Right lobe of liver (tissue), 6 donors: Measurements from ENCODE around the gene LAMA1. TPM values are rescaled to one million over a fixed set of nuclear protein-coding genes. Genes with fewer than 3 reads are reported as not detected.

ENCODE experiments used
- ATAC-seq, 4 donors: fragments of 200-7000 bp; cut with Tn5 transposase; one replicate each; pipeline ENCODE4 v1.9.1; 2020; ENCODE audit warnings: mild to moderate bottlenecking in 4 of 4, moderate library complexity in 4 of 4
- DNase-seq, 3 donors: peaks; one replicate each; pipeline ENCODE4 v3.0.0-alpha.2; 2020
- H3K27ac ChIP-seq, 3 donors: fragments of 200-600 bp; one replicate each; pipeline ENCODE4 v1.8.0; 2022
- H3K27me3 ChIP-seq, 2 donors: fragments of 200-600 bp; one replicate each; pipeline ENCODE4 v1.8.0; 2022
- H3K36me3 ChIP-seq, 4 donors: fragments of 200-600 bp; sonication (generic) in 1 of 4; one replicate each; pipeline versions ENCODE4 v1.5.1 to v1.8.0; 2017 to 2022; ENCODE audit warnings: control low read depth in 1 of 4
- H3K4me1 ChIP-seq, 4 donors: fragments of 200-600 bp; sonication (generic) in 1 of 4; one replicate each; pipeline versions ENCODE4 v1.5.1 to v1.8.0; 2017 to 2022; ENCODE audit warnings: control low read depth in 1 of 4
- H3K4me3 ChIP-seq, 3 donors: fragments of 200-600 bp; one replicate each; pipeline ENCODE4 v1.8.0; 2022
- H3K9me3 ChIP-seq, 4 donors: fragments of 200-600 bp; sonication (generic) in 1 of 4; one replicate each; pipeline versions ENCODE4 v1.5.1 to v1.8.0; 2017 to 2022; ENCODE audit warnings: control low read depth in 1 of 4
- CTCF ChIP-seq, 4 donors: fragments of 200-600 bp in 3 of 4; fragments of 450-650 bp in 1 of 4; IDR thresholded peaks; one replicate each; pipeline versions ENCODE4 v1.5.1 to v1.8.0; 2016 to 2022; ENCODE audit warnings: antibody characterized with exemption in 4 of 4, mild to moderate bottlenecking in 2 of 4
- POLR2A ChIP-seq: fragments of 450-650 bp; IDR thresholded peaks from one replicate; pipeline ENCODE4 v1.6.1; 2017; ENCODE audit warnings: antibody characterized with exemption, mild to moderate bottlenecking
- WGBS: methylation state at CpG from one replicate; pipeline ENCODE4 v1.1.6; 2018; ENCODE audit warnings: low coverage, low lambda C conversion rate; ENCODE audit not compliant: insufficient coverage; ENCODE audit errors: missing lambda C conversion rate; 5-methylcytosine and 5-hydroxymethylcytosine counted together
- intact Hi-C, 2 donors: fragments of 100-400 bp; cut with DNase I; formaldehyde crosslinking; loops; one replicate each; pipeline versions ENCODE4 v1.11.2 to v1.14.1; 2022
- total RNA-seq, 6 experiments: library from RNA; depleted of rRNA in 2 of 6; stranded (reverse); fragments of >200 nt in 2 of 6; fragmentation: NEBNext Ultra II Directional in 3 of 6; extraction: Animal tissue kit (Norgen Biotek cat#: 25700) in 3 of 6; gene quantifications; one replicate each; pipeline versions ENCODE4 v1.1.0 to v1.2.4, GENCODE V29; 2016 to 2023
- donor health status: DM: no; HTN: yes; CAD: no.
- donor health status: DM: no; HTN: no; CAD: no.
- donor health status: DM: no; HTN: no; CAD: no.
- donor health status: DM: no; HTN: yes; CAD: no.
- donor health status: DM: no; HTN: yes; CAD: no.

LAMA1 gene
- total RNA-seq, 6 experiments from 2014 or later: 0.06 to 0.56 (median 0.29) TPM

DNA sequence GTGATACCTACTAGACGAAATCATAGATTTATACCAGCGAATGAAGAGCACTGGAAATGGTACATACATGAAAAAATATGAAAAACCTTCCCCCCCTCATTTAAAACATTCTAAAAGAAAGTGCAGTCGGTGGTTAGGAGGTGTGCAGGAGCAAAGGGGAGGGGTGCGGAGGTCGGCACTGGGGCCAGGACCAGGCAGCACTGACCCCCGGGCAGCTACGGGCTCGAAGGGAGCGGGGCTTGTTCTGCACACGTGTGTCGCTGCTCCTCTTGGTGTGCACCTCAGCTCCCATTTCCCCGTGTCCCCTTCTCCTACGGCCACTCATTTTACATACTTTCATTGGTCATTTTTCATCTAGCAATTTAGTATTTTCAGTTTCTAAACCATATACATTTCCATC, 89.0 kb downstream of the LAMA1 start:
- Histone ChIP-seq H3K36me3 (no peaks in the 10 kb centered on the region), H3K9me3 (no peaks in the 10 kb centered on the region), H3K27me3 (no peaks in the 10 kb centered on the region), H3K4me3 (no peak overlapping the region), H3K4me1 (no peaks in the 10 kb centered on the region), H3K27ac (no peak overlapping the region)
- DNase-seq (no peak), ATAC-seq (no peak)
- intact Hi-C loops: no loop called here
- 78% methylated on average over 13 of the region's 13 CpGs for WGBS
- TF ChIP-seq CTCF (IDR thresholded peaks at IDR 0.05): no peak
- no peak for TF ChIP-seq POLR2A

GRCh38 chr18:7025194-7025593, 92.4 kb downstream of the LAMA1 start:
- no peak for ATAC-seq
- DNase-seq: no peak
- Histone ChIP-seq H3K4me1 (no peaks in the 10 kb centered on the region), H3K27me3 (no peaks in the 10 kb centered on the region), H3K36me3 (no peaks in the 10 kb centered on the region), H3K4me3 (no peak overlapping the region), H3K9me3 (no peaks in the 10 kb centered on the region), H3K27ac (no peak overlapping the region)
- intact Hi-C loops: no loop called here
- TF ChIP-seq POLR2A (no peak), CTCF (IDR thresholded peaks at IDR 0.05) (no peak)
- WGBS: 42% methylated on average over 2 of the region's 6 CpGs

DNA sequence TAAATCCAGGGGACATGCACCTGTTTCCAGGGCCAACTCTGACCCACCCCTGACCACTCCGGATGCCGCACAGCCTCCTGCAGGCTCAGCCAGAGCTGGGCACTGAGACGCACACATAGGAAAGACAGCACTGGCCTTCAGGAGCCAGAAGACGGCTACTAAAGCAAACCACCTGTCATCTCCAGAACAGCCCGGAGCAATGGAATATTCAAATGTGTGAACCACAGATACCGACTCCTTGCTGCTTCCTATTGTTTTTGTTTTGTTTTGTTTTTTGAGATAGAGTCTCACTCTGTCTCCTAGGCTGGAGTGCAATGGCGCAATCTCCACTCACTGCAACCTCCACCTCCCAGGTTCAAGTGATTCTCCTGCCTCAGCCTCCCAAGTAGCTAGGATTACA, 94.0 kb downstream of the LAMA1 start:
- TF ChIP-seq POLR2A (no peak), CTCF (IDR thresholded peaks at IDR 0.05) (no peak)

GRCh38 chr18:7023063-7023580, 94.5 kb downstream of the LAMA1 start:
- intact Hi-C loops: no loop called here
- H3K4me3 ChIP-seq: no peak overlapping the region
- no peaks in the 10 kb centered on the region for H3K9me3 ChIP-seq
- no peaks in the 10 kb centered on the region for H3K4me1 ChIP-seq
- no peak overlapping the region for H3K27ac ChIP-seq
- ATAC-seq: no peak
- no peaks in the 10 kb centered on the region for H3K36me3 ChIP-seq
- DNase-seq: no peak
- WGBS: 86% methylated on average over 4 of the region's 19 CpGs
- H3K27me3 ChIP-seq: no peaks in the 10 kb centered on the region
- TF ChIP-seq CTCF (IDR thresholded peaks at IDR 0.05): no peak
- TF ChIP-seq POLR2A: no peak

More for the DNA sequence above, 94.0 kb downstream of the LAMA1 start:
- Histone ChIP-seq H3K9me3 (no peaks in the 10 kb centered on the region), H3K36me3 (no peaks in the 10 kb centered on the region), H3K27me3 (no peaks in the 10 kb centered on the region), H3K4me3 (no peak overlapping the region), H3K27ac (no peak overlapping the region), H3K4me1 (no peaks in the 10 kb centered on the region)
- no peak for DNase-seq
- intact Hi-C loops: no loop called here
- no peak for ATAC-seq
- 76% methylated on average over 2 of the region's 7 CpGs for WGBS
